Activated naive CD8-positive, alpha-beta T cell treated with anti-CD3 and anti-CD28 coated beads for 36 hours (primary cell): ENCODE measurements around the gene TAF1D. TPM values are rescaled to one million over a fixed set of nuclear protein-coding genes. Genes with fewer than 3 reads are reported as not detected.

Experiments used
- DNase-seq: peaks from one replicate; pipeline ENCODE4 v3.0.0; 2021
- H3K27ac Mint-ChIP-seq: one replicate; pipeline ENCODE4 v1.8.0; 2022; ENCODE audit warnings: mild to moderate bottlenecking, moderate library complexity, mixed read lengths
- H3K27me3 Mint-ChIP-seq: one replicate; pipeline ENCODE4 v1.8.0; 2022; ENCODE audit warnings: mild to moderate bottlenecking, mixed read lengths
- H3K36me3 Mint-ChIP-seq: one replicate; pipeline ENCODE4 v1.8.0; 2021; ENCODE audit warnings: mild to moderate bottlenecking, mixed read lengths
- H3K4me1 Mint-ChIP-seq: one replicate; pipeline ENCODE4 v1.8.0; 2021; ENCODE audit warnings: mixed read lengths
- H3K4me3 Mint-ChIP-seq: one replicate; pipeline ENCODE4 v1.8.0; 2022; ENCODE audit warnings: mild to moderate bottlenecking, moderate library complexity, mixed read lengths
- H3K9me3 Mint-ChIP-seq: one replicate; pipeline ENCODE4 v1.8.0; 2022; ENCODE audit warnings: mixed read lengths
- total RNA-seq, 2 experiments: library from RNA; stranded (reverse); gene quantifications; one replicate each; pipeline ENCODE4 v1.2.3, GENCODE V29; 2021

Gene TAF1D
- total RNA-seq, 2 experiments from 2014 or later, result 314 to 324 TPM

DNA sequence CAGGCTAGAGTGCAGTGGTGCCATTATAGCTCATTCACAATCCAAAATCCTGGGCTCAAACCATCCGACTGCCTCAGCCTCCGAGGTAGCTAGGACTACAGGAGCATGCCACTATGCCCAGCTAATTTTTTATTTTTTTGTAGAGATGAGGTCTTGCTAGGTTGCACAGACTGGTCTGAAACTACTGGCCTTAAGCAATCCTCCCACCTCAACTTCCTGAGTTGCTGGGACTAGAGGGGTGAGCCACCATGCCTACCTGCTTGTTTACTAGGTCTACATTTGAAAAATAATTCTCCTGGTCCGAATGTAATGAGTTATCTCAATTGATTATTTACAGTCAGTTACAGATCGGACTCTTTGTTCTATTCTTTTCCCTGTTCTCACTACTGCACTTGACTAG, 22.0 kb downstream of the TAF1D start:
- peaks cover 60% of the 10 kb centered on the region for H3K36me3 Mint-ChIP-seq
- DNase-seq, result no peak
- no peak overlapping the region for H3K4me3 Mint-ChIP-seq
- H3K27ac Mint-ChIP-seq, result no peak overlapping the region
- H3K9me3 Mint-ChIP-seq, result peaks cover 5% of the 10 kb centered on the region
- no peaks in the 10 kb centered on the region for H3K27me3 Mint-ChIP-seq
- peaks cover 19% of the 10 kb centered on the region for H3K4me1 Mint-ChIP-seq

DNA sequence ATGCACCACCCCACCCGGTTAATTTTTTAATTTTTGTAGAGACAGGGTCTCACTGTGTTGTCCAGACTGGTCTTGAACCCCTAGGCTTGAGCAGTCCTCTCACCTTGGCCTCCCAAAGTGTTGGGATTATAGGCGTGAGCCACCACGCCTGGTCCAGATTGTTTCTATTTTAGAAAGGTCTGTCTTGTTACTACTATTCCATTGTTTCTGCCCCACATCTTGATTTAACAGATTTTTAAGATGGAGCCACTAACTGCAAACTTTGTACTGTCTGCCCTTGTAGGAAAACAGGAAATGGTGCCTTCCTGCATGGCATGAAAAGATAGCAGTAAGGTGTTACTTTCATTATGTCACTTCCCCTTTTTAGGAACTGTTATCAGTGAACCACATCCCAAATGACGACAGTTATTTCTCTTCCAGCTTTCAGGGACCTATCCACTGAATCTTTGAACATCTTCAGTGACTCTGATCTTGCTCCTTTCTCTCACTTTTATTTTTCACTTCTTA, 23.2 kb downstream of the TAF1D start:
- no peak overlapping the region for H3K4me3 Mint-ChIP-seq
- peaks cover 19% of the 10 kb centered on the region for H3K4me1 Mint-ChIP-seq
- H3K9me3 Mint-ChIP-seq, result peaks cover 5% of the 10 kb centered on the region
- no peak for DNase-seq
- H3K27ac Mint-ChIP-seq, result peak overlapping the region; percentile 59
- H3K27me3 Mint-ChIP-seq, result no peaks in the 10 kb centered on the region
- H3K36me3 Mint-ChIP-seq, result peaks cover 67% of the 10 kb centered on the region

DNA sequence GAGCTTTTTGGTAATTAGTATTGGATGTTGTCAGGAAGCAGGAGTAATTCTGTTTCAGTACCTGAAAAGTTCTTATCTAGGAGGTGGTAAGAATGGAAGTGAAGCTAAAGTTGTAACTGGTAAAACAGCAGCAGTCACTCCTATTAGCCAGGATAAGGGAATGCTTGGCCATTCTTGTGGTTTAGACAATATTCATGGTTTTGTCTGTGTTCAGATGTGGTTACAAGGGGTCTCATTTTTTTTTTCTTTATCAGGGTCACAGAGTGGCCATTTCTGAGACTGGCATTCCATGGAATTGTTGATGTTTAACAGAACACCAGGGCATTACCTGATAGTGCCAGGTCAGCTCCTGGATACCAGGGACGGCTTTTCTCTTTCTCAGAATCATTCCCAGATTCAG, 23.8 kb downstream of the TAF1D start:
- H3K27me3 Mint-ChIP-seq, result no peaks in the 10 kb centered on the region
- peaks cover 7% of the 10 kb centered on the region for H3K9me3 Mint-ChIP-seq
- H3K4me1 Mint-ChIP-seq, result peaks cover 19% of the 10 kb centered on the region
- no peak for DNase-seq
- no peak overlapping the region for H3K4me3 Mint-ChIP-seq
- H3K36me3 Mint-ChIP-seq, result peaks cover 70% of the 10 kb centered on the region
- H3K27ac Mint-ChIP-seq, result peak overlapping the region; percentile 59

DNA sequence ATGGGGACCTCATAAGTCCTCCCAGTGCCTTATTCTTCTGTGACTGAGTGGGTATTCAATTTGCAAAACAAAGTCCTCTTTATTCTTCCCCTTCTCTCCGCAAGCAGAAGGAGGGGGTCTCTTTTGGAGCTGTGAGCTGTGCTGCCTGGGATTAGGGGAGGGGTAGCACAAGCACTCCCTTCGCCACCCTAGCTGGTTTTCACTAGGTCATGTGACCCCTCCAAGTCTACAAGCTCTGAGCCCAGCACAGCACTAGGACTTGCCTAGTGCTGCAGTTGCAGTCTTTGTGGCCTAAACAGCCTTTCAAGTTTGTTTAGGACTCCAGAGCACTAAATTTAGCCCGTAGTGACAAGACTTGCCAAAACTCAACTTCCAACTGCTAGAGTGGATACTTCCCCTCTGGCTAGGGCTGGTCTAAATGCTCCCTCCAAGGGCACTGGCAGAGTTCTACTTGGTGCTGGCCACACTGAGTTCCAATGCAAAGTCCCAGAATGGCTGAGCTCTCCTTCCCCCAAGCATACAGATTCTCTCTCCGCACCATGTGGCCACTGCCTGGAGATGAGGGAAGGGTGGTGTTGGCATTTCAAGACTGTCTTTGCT, 25.4 kb downstream of the TAF1D start:
- no peaks in the 10 kb centered on the region for H3K27me3 Mint-ChIP-seq
- H3K9me3 Mint-ChIP-seq, result peaks cover 10% of the 10 kb centered on the region
- no peak overlapping the region for H3K27ac Mint-ChIP-seq
- H3K4me3 Mint-ChIP-seq, result no peak overlapping the region
- H3K4me1 Mint-ChIP-seq, result peaks cover 19% of the 10 kb centered on the region
- no peak for DNase-seq
- H3K36me3 Mint-ChIP-seq, result peaks cover 74% of the 10 kb centered on the region

DNA sequence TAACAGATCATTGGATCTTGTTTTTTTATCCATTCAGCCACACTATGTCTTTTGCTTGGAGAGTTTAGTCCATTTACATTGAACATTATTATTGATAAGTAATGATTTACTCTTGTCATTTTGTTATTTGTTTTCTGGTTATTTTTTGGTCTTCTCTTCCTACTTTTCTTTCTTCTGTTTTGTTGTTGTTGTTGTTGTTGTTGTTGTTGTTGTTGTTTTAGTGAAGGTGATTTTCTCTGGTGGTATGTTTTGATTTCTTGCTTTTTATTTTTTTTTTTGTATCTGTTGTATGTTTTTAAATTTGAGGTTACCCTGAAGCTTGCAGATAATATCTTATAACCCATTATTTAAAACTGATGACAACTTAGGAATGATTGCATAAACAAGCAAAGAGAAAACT, 28.6 kb downstream of the TAF1D start:
- Mint-ChIP-seq H3K27me3 (no peaks in the 10 kb centered on the region), H3K4me1 (peaks cover 12% of the 10 kb centered on the region), H3K36me3 (peaks cover 94% of the 10 kb centered on the region), H3K9me3 (peaks cover 36% of the 10 kb centered on the region), H3K27ac (no peak overlapping the region), H3K4me3 (no peak overlapping the region)
- no peak for DNase-seq

DNA sequence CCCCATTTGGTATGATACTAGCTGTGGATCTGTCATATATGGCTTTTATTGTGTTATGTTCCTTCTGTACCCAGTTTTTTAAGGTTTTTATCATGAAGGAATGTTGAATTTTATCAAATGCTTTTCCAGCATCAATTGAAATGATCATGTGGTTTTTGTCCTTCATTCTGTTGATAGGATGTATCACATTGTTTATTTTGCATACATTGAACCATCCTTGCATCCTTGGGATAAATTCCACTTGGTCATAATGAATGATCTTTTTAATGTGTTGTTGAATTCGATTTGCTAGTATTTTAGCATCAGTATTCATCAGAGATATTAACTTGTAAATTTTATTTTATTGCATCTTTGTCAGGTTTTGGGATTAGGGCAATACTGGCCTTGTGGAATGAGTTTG, 31.1 kb downstream of the TAF1D start:
- no peak for DNase-seq
- Mint-ChIP-seq H3K27ac (no peak overlapping the region), H3K9me3 (peaks cover 33% of the 10 kb centered on the region), H3K27me3 (no peaks in the 10 kb centered on the region), H3K4me1 (no peaks in the 10 kb centered on the region), H3K4me3 (no peak overlapping the region), H3K36me3 (peaks cover 91% of the 10 kb centered on the region)

DNA sequence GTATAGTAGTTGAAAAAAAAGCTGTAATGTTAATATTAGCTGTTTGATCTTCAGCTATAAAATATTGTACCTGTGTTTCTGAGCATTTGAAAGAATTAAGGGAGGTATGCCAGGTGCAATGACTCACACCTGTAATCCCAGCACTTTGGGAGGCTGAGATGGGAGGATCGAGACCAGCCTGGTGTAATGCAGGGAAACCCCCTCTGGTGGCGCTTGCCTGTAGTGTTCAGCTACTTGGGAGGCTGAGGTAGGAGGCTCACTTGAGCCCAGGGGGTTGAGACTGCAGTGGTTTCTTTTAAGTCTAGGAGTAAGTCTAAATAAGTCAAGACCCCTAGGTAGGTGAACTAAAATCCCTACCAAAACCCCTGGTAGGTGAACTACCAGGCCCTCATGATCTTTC, 37.1 kb downstream of the TAF1D start:
- H3K27ac Mint-ChIP-seq, result no peak overlapping the region

DNA sequence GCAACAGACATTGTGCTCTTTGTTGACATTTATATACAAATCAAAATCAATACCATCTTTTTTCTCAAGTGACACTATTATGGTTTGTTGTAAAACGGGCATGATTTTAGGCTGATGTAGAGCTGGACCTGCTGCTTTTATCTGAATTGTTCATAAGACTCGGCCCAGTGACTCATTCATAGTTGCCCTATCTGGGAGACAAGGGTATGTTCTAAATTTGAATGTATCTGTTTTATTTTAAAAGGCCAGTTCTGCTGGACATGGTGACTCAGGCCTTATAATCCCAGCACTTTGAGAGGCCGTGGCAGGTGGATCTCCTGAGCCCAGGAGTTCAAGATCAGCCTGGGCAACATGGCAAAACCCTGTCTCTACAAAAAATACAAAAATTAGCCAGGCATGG, 40.5 kb downstream of the TAF1D start:
- H3K9me3 Mint-ChIP-seq, result no peaks in the 10 kb centered on the region
- no peaks in the 10 kb centered on the region for H3K4me1 Mint-ChIP-seq
- DNase-seq, result no peak
- no peak overlapping the region for H3K4me3 Mint-ChIP-seq
- H3K27me3 Mint-ChIP-seq, result no peaks in the 10 kb centered on the region
- peaks cover 68% of the 10 kb centered on the region for H3K36me3 Mint-ChIP-seq
- H3K27ac Mint-ChIP-seq, result no peak overlapping the region

More for the DNA sequence above, 37.1 kb downstream of the TAF1D start:
- H3K9me3 Mint-ChIP-seq, result peaks cover 12% of the 10 kb centered on the region
- no peak for DNase-seq
- H3K4me1 Mint-ChIP-seq, result no peaks in the 10 kb centered on the region
- no peaks in the 10 kb centered on the region for H3K27me3 Mint-ChIP-seq
- no peak overlapping the region for H3K4me3 Mint-ChIP-seq
- peaks cover 69% of the 10 kb centered on the region for H3K36me3 Mint-ChIP-seq

DNA sequence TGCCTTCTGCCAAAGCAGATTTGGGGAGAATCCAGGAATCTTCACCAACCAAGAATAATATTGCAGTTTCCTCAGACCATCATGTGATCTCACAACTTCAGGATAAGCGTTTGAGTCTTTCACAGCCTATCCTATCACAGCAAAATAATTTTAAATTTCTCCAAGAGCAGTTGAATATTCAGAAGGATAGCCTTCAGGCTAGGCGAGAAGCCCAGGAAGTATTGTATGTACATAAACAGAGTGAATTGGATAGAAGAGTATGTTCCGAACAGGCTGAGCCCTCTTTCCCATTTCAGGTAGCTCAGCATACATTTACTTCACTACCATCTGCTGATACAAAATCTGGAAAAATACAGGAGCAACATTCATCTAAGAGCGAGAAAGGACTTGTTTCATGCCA, 43.7 kb downstream of the TAF1D start:
- DNase-seq, result no peak
- Mint-ChIP-seq H3K4me1 (no peaks in the 10 kb centered on the region), H3K27me3 (no peaks in the 10 kb centered on the region), H3K36me3 (peaks cover 57% of the 10 kb centered on the region), H3K4me3 (no peak overlapping the region), H3K27ac (no peak overlapping the region), H3K9me3 (no peaks in the 10 kb centered on the region)

DNA sequence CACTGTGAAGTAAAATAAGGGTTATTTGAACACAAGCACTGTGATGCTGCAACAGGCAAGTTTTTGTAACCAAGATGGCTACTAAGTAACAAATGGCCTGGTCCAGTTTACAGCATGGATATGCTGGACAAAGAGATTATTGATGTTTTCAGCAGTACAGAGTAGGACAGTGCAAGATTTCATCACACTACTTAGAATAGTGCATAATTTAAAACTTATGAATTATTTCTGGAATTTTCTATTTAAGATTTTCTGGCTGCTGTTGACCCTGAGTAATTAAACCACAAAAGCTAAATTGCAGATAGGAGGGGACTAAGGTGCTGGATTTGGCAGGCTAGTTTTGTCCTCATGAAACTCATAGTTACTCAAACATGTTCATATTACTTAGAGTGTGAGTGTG, 46.7 kb downstream of the TAF1D start:
- Mint-ChIP-seq H3K4me3 (no peak overlapping the region), H3K36me3 (peaks cover 44% of the 10 kb centered on the region), H3K27ac (no peak overlapping the region), H3K4me1 (no peaks in the 10 kb centered on the region), H3K9me3 (no peaks in the 10 kb centered on the region), H3K27me3 (no peaks in the 10 kb centered on the region)
- no peak for DNase-seq

DNA sequence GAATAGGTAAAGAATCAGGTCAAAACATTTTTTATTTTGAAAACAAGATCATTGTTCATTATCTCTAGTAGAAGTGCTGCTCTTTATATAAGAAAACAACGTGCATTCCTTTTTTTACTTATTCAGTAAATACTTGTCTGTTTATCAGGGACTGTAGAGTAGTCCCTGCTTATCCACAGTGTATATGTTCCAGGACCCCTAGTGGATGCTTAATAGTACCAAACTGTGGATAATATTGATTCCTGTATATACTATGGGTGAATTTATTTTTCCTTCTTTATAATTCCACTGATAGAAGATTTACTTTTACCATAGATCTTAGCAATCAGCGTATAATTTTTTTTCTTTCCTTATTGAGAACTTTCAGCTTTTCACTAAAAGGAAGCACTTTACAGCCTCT, 47.2 kb downstream of the TAF1D start:
- Mint-ChIP-seq H3K9me3 (no peaks in the 10 kb centered on the region), H3K27me3 (no peaks in the 10 kb centered on the region), H3K4me3 (no peak overlapping the region), H3K36me3 (peaks cover 43% of the 10 kb centered on the region), H3K27ac (no peak overlapping the region), H3K4me1 (peaks cover 2% of the 10 kb centered on the region)
- DNase-seq, result no peak

DNA sequence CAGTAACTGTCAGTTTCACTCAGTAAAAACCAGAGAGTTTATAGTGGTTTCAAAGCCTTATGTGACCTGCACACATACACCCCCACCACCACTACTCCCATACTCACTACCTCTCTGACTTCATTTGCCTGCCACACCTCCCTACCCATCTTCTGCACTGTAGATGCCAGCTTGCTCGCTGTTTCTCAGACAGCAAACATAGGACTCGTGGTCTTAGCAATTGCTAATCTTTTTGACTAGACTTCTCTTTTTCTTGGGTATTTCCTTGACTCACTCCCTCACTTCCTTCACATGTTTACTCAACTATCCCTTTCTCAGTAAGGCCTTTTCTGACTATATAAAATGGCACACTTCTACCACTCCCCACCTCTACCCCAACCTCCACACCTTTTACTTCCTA, 52.1 kb downstream of the TAF1D start:
- H3K27me3 Mint-ChIP-seq, result no peaks in the 10 kb centered on the region
- no peak for DNase-seq
- H3K27ac Mint-ChIP-seq, result no peak overlapping the region
- peaks cover 3% of the 10 kb centered on the region for H3K4me1 Mint-ChIP-seq
- H3K36me3 Mint-ChIP-seq, result peaks cover 28% of the 10 kb centered on the region
- H3K9me3 Mint-ChIP-seq, result no peaks in the 10 kb centered on the region
- H3K4me3 Mint-ChIP-seq, result no peak overlapping the region

DNA sequence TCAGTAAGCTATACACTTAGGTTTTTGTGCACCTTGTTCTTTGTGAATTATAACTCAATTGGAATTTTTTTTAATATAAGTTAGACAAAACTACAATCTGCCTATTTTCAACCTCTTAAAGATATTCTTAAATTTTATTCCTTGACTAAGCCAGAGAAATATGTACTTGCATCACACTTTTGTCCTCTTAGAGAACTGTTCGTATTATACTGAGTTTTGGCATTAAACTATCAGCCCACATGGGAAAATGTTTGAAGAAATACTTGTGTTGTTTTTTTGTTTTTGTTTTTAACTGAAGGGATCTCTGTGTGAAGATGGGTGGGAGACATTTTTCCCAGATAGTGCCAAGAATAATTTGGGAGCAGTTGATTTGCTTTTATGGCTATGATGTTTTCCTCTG, 54.5 kb downstream of the TAF1D start:
- no peak overlapping the region for H3K27ac Mint-ChIP-seq
- no peaks in the 10 kb centered on the region for H3K27me3 Mint-ChIP-seq
- H3K4me3 Mint-ChIP-seq, result no peak overlapping the region
- H3K9me3 Mint-ChIP-seq, result no peaks in the 10 kb centered on the region
- peaks cover 40% of the 10 kb centered on the region for H3K36me3 Mint-ChIP-seq
- no peak for DNase-seq
- H3K4me1 Mint-ChIP-seq, result peaks cover 3% of the 10 kb centered on the region

DNA sequence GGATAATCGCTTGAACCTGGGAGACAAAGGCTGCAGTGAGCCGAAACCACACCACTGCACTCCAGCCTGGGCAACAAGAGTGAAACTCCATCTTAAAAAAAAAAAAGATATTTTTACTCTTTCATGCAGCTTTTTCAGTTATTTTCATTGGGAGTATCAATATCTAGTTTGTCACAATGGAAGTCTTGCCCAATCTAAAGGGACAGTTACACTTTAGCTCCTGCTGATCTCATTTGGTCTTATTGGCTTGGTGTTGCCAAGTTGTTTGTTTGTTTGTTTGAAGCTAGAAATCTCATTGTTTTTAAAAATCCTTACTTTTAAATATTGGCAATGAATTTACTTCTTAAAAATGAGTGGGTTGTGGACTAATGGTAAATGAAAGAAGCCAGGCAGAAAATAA, 55.1 kb downstream of the TAF1D start:
- no peak for DNase-seq
- H3K27ac Mint-ChIP-seq, result no peak overlapping the region
- peaks cover 44% of the 10 kb centered on the region for H3K36me3 Mint-ChIP-seq
- peaks cover 3% of the 10 kb centered on the region for H3K4me1 Mint-ChIP-seq
- H3K27me3 Mint-ChIP-seq, result no peaks in the 10 kb centered on the region
- H3K9me3 Mint-ChIP-seq, result no peaks in the 10 kb centered on the region
- H3K4me3 Mint-ChIP-seq, result no peak overlapping the region
